ENCODE data around the gene CA10. TPM values are rescaled to one million over a fixed set of nuclear protein-coding genes. Genes with fewer than 3 reads are reported as not detected.

Gene CA10
- not detected in 5 replicates for total RNA-seq (2022; extraction: Qiagen RNA extraction)

DNA sequence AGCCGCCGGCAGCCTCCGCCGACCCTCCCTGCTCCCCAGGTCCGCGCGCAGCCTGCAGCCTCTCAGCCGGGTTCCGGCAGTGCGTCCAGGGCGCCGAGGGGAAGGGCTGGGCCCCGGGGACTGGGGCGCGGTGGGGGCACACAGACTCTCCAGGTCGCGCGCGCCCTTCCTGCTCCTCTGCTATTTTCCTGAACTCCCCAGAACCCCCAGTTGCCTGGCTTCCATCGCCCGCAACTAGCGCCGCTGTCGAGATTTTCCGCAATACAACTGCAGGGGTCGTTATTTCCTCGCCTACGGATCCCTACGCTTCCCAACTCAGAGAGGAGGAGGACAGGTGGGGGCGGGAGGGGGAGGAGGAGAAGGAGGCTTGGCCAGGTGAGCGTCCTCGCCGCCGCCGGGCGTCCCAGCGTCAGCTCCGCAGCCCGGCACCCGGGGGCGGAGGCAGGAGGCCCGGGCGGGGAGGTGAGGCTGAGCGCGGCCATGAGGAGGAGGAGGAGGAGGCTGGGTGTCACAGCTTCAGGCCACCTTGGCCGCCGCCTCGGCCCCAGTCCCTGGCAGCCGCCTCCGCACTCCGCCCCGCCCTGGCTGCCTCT, at the start of gene CA10:
Gene CA10, minus strand, starts transcription at position 265 of the 593 bp plus-strand sequence.

